ENCODE data around the gene RGL1. TPM values are rescaled to one million over a fixed set of nuclear protein-coding genes. Genes with fewer than 3 reads are reported as not detected.
A peak's percentile ranks its signal among the peaks of the same experiment; 100 is the strongest.

RGL1 gene
- total RNA-seq, result 30.5 to 34.0 TPM (median 31.3 TPM) in 3 replicates

- Mint-ChIP-seq H3K27me3 (ENCODE audit: low read depth) (no peaks in the 10 kb centered on the region), H3K4me1 (peaks cover 51% of the 10 kb centered on the region), H3K27ac (peak within 1 kb of the TSS; percentile 100), H3K4me3 (peak within 1 kb of the TSS; percentile 100), H3K36me3 (peaks cover 16% of the 10 kb centered on the region), H3K9me3 (peaks cover 9% of the 10 kb centered on the region)
- TF ChIP-seq CTCF (IDR thresholded peaks at IDR 0.05; ENCODE audit: unreplicated experiment), result no peak
- DNase-seq (ENCODE audit: low spot score in 2 of 2, unreplicated experiment in 2 of 2), result peak; percentile 43 to 74
These were observed at the start of gene RGL1 for GRCh38 chr1:183804916-183805841. Gene RGL1, plus strand, starts transcription at chr1:183805120. Its CDS starts 178 bp downstream, at chr1:183805298.

- Mint-ChIP-seq H3K9me3 (peaks cover 30% of the 10 kb centered on the region), H3K4me1 (peaks cover 12% of the 10 kb centered on the region), H3K36me3 (peaks cover 11% of the 10 kb centered on the region), H3K27ac (no peak overlapping the region), H3K4me3 (no peak overlapping the region), H3K27me3 (ENCODE audit: low read depth) (no peaks in the 10 kb centered on the region)
- no peak for DNase-seq (ENCODE audit: low spot score in 2 of 2, unreplicated experiment in 2 of 2)
- TF ChIP-seq CTCF (IDR thresholded peaks at IDR 0.05; ENCODE audit: unreplicated experiment), result no peak
These were observed 48.6 kb upstream of the RGL1 start for GRCh38 chr1:183756326-183756725.

GRCh38 chr1:183757061-183757460 lies 47.9 kb upstream of the RGL1 start:
- H3K27ac Mint-ChIP-seq, result peak overlapping the region; percentile 14
- TF ChIP-seq CTCF (IDR thresholded peaks at IDR 0.05; ENCODE audit: unreplicated experiment), result no peak
- peaks cover 30% of the 10 kb centered on the region for H3K9me3 Mint-ChIP-seq
- H3K4me1 Mint-ChIP-seq, result peaks cover 12% of the 10 kb centered on the region
- peaks cover 11% of the 10 kb centered on the region for H3K36me3 Mint-ChIP-seq
- H3K27me3 Mint-ChIP-seq (ENCODE audit: low read depth), result no peaks in the 10 kb centered on the region
- DNase-seq (ENCODE audit: low spot score in 2 of 2, unreplicated experiment in 2 of 2), result no peak
- no peak overlapping the region for H3K4me3 Mint-ChIP-seq

GRCh38 chr1:183758913-183759312 lies 46.0 kb upstream of the RGL1 start:
- Mint-ChIP-seq H3K27ac (no peak overlapping the region), H3K27me3 (ENCODE audit: low read depth) (no peaks in the 10 kb centered on the region), H3K4me3 (no peak overlapping the region), H3K9me3 (peaks cover 25% of the 10 kb centered on the region), H3K36me3 (peaks cover 2% of the 10 kb centered on the region), H3K4me1 (peaks cover 12% of the 10 kb centered on the region)
- no peak for DNase-seq (ENCODE audit: low spot score in 2 of 2, unreplicated experiment in 2 of 2)
- TF ChIP-seq CTCF (IDR thresholded peaks at IDR 0.05; ENCODE audit: unreplicated experiment), result no peak

- no peak for TF ChIP-seq CTCF (IDR thresholded peaks at IDR 0.05; ENCODE audit: unreplicated experiment)
- Mint-ChIP-seq H3K27me3 (ENCODE audit: low read depth) (no peaks in the 10 kb centered on the region), H3K27ac (no peak overlapping the region), H3K9me3 (peaks cover 40% of the 10 kb centered on the region), H3K36me3 (peaks cover 11% of the 10 kb centered on the region), H3K4me3 (no peak overlapping the region), H3K4me1 (peaks cover 12% of the 10 kb centered on the region)
- DNase-seq (ENCODE audit: low spot score in 2 of 2, unreplicated experiment in 2 of 2), result no peak
These were observed 44.3 kb upstream of the RGL1 start for GRCh38 chr1:183760661-183761060.
